GM06990 (cell line): Measurements from ENCODE around the gene HSP90B1.

Source experiments
- DNase-seq: peaks from one replicate; pipeline ENCODE4 v3.0.0-alpha.2; 2011; ENCODE audit not compliant: insufficient read length; ENCODE audit errors: extremely low read depth
- H3K27me3 ChIP-seq: replicated peaks from 2 replicates; pipeline ENCODE4 v1.6.0; 2011; ENCODE audit warnings: low read length; ENCODE audit not compliant: control insufficient read depth, insufficient read depth
- H3K36me3 ChIP-seq: 2 replicates; pipeline ENCODE4 v1.5.1; 2011; ENCODE audit warnings: low read length; ENCODE audit not compliant: control insufficient read depth, insufficient read depth
- H3K4me3 ChIP-seq: replicated peaks from 2 replicates; pipeline ENCODE4 v1.5.1; 2011; ENCODE audit warnings: low read depth, mild to moderate bottlenecking, control low read depth, low read length
- CTCF ChIP-seq: IDR thresholded peaks from 2 replicates; pipeline ENCODE4 v1.5.1; 2011; ENCODE audit warnings: low read length, control low read depth, mild to moderate bottlenecking, inconsistent platforms; ENCODE audit not compliant: insufficient read depth, poor library complexity, severe bottlenecking

Gene HSP90B1

GRCh38 chr12:103973909-103974308 lies 43.7 kb downstream of the HSP90B1 start:
- DNase-seq: no peak
- Histone ChIP-seq H3K4me3 (no peak overlapping the region), H3K27me3 (no peaks in the 10 kb centered on the region), H3K36me3 (peaks cover 13% of the 10 kb centered on the region)
- TF ChIP-seq CTCF: no peak

- H3K27me3 ChIP-seq: no peaks in the 10 kb centered on the region
- no peak overlapping the region for H3K4me3 ChIP-seq
- TF ChIP-seq CTCF: no peak
- DNase-seq: no peak
- peaks cover 12% of the 10 kb centered on the region for H3K36me3 ChIP-seq
Measured at GRCh38 chr12:103975368-103975767, 45.2 kb downstream of the HSP90B1 start.

DNA sequence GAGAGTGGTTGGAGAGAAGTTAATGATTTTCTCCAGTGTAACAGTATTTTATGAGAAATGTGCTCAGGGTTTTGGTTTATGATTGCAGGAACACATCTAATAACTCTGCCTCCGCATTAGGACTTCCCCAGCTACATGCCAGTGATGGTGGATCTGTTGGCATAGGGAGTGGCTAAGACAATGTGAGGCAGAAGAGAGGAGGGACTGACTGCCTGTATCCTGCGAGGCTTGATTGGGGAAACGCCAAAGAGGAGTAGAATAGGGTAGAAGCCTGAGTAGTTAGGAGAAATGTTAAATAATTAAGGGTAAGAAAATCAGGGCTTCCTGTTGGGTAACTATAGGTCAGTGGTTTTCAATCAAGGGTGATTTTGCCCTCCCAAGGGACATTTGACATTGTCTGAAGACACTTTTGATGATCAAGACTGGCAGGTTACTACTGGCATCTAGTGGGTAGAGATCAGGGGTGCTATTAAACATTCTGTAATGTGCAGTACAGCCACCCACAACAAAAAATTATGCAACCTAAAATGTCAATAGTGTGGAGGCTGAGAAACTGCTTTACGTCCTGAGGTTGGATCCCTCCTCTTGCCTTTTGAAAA lies 48.3 kb downstream of the HSP90B1 start:
- no peak overlapping the region for H3K4me3 ChIP-seq
- H3K36me3 ChIP-seq: peaks cover 17% of the 10 kb centered on the region
- DNase-seq: no peak
- H3K27me3 ChIP-seq: no peaks in the 10 kb centered on the region
- no peak for TF ChIP-seq CTCF

GRCh38 chr12:103986829-103987228 lies 56.6 kb downstream of the HSP90B1 start:
- DNase-seq: no peak
- TF ChIP-seq CTCF: no peak
- H3K27me3 ChIP-seq: no peaks in the 10 kb centered on the region
- peaks cover 7% of the 10 kb centered on the region for H3K36me3 ChIP-seq
- no peak overlapping the region for H3K4me3 ChIP-seq

DNA sequence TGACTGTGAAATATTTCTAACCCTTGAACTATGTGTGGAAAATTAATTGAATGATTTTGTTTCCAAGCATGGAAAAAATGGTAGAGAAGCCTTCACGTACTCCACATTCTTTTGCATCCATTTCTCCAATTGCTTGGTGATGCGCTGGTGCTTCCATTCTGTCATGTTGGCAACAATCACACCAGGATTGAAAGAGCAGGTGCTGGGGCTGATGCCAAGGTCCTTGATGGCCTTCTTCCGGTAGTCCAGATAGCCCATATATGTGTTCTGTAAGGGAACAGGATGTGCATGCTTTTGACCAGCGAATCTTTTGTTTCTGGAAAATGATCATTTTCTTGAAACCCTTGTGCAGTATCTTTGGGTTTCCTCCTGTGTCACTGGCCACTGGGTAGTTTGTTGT lies 64.0 kb downstream of the HSP90B1 start:
- no peak overlapping the region for H3K4me3 ChIP-seq
- DNase-seq: no peak
- H3K27me3 ChIP-seq: no peaks in the 10 kb centered on the region
- H3K36me3 ChIP-seq: no peaks in the 10 kb centered on the region
- no peak for TF ChIP-seq CTCF

DNA sequence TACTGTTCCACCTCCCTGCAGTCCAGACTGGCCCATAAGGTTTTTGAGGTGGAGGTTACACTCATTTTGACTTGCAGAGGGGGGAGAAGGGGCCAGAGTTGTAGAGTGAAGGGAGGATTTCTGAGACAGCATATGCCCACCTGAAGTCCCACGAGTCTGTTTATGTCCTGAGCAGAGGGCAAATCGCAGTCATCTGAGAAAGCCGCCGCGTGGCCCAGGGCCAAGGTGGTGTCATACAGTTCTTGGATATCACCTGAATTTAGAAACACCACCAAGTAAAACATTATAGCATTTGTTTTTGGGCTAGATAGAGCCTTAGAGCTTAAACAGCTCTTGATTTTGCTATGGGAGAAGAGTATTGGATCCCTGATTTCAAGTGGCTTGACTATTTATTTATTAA lies 66.4 kb downstream of the HSP90B1 start:
- TF ChIP-seq CTCF: no peak
- no peak for DNase-seq
- no peak overlapping the region for H3K4me3 ChIP-seq
- H3K27me3 ChIP-seq: no peaks in the 10 kb centered on the region
- no peaks in the 10 kb centered on the region for H3K36me3 ChIP-seq
